Naive thymus-derived CD4-positive, alpha-beta T cell (primary cell): ENCODE data around the gene SPNS3. TPM values are rescaled to one million over a fixed set of nuclear protein-coding genes. Genes with fewer than 3 reads are reported as not detected.

Experiments used
- ATAC-seq: fragments of 150-1000 bp; cut with Tn5 transposase; 2 replicates; pipeline ENCODE4 v1.10.0; 2021; ENCODE audit warnings: mild to moderate bottlenecking, moderate library complexity
- CTCF ChIA-PET: fragments of 350-600 bp; sonication (Branson Sonifier 250); formaldehyde crosslinking; loops from one replicate; lab custom pipeline; 2021; ENCODE audit warnings: antibody characterized with exemption; lab: Charles Lee
- POLR2A ChIA-PET: fragments of 350-600 bp; sonication (Branson Sonifier 250); formaldehyde crosslinking; loops from one replicate; lab custom pipeline; 2021; ENCODE audit warnings: antibody characterized with exemption, inconsistent platforms; lab: Charles Lee
- DNase-seq, 9 donors: peaks; one replicate each; pipeline versions ENCODE4 v3.0.0 to v3.0.0-alpha.2; 2020 to 2022; ENCODE audit warnings: mixed read lengths in 1 of 9
- H3K27ac ChIP-seq: one replicate; pipeline ENCODE4 v1.7.0; 2013; ENCODE audit warnings: mild to moderate bottlenecking, low read depth, low read length, moderate library complexity
- H3K27me3 ChIP-seq, 2 donors: one replicate each; pipeline ENCODE4 v1.7.0; 2013; ENCODE audit warnings: low read length in 2 of 2, mild to moderate bottlenecking in 2 of 2, moderate library complexity in 2 of 2; ENCODE audit not compliant: control insufficient read depth in 2 of 2, insufficient read depth in 2 of 2
- H3K36me3 ChIP-seq, 3 experiments: 1 replicate in 2 of 3; 2 replicates in 1 of 3; pipeline ENCODE4 v1.7.0; 2013; ENCODE audit warnings: low read length in 3 of 3, mild to moderate bottlenecking in 3 of 3, moderate library complexity in 1 of 3; ENCODE audit not compliant: insufficient read depth in 3 of 3, control insufficient read depth in 2 of 3
- H3K4me1 ChIP-seq, 2 donors: one replicate each; pipeline ENCODE4 v1.7.0; 2013; ENCODE audit warnings: low read length in 2 of 2, mild to moderate bottlenecking in 2 of 2, moderate library complexity in 1 of 2; ENCODE audit not compliant: control insufficient read depth in 2 of 2, insufficient read depth in 2 of 2
- H3K4me3 ChIP-seq: 2 replicates; pipeline ENCODE4 v1.7.0; 2013; ENCODE audit warnings: mild to moderate bottlenecking, low read length
- H3K9me3 ChIP-seq, 3 experiments: 1 replicate in 2 of 3; 2 replicates in 1 of 3; pipeline ENCODE4 v1.7.0; 2013; ENCODE audit warnings: low read length in 3 of 3; ENCODE audit not compliant: control insufficient read depth in 2 of 3
- H3K27ac Mint-ChIP-seq, 9 donors: one replicate each; pipeline ENCODE4 v1.8.0; 2020 to 2022; ENCODE audit warnings: mixed read lengths in 9 of 9, mild to moderate bottlenecking in 8 of 9, moderate library complexity in 5 of 9, inconsistent platforms in 2 of 9
- H3K27me3 Mint-ChIP-seq, 5 donors: one replicate each; pipeline ENCODE4 v1.8.0; 2021 to 2022; ENCODE audit warnings: mixed read lengths in 5 of 5, mild to moderate bottlenecking in 1 of 5
- H3K36me3 Mint-ChIP-seq, 5 donors: one replicate each; pipeline ENCODE4 v1.8.0; 2020 to 2022; ENCODE audit warnings: mixed read lengths in 5 of 5, mild to moderate bottlenecking in 3 of 5, inconsistent platforms in 1 of 5
- H3K4me1 Mint-ChIP-seq, 7 donors: one replicate each; pipeline ENCODE4 v1.8.0; 2020 to 2022; ENCODE audit warnings: mixed read lengths in 7 of 7, mild to moderate bottlenecking in 3 of 7, inconsistent platforms in 1 of 7
- H3K4me3 Mint-ChIP-seq, 10 donors: one replicate each; pipeline ENCODE4 v1.8.0; 2020 to 2022; ENCODE audit warnings: mild to moderate bottlenecking in 10 of 10, mixed read lengths in 10 of 10, moderate library complexity in 6 of 10, inconsistent platforms in 2 of 10
- H3K9me3 Mint-ChIP-seq, 11 donors: one replicate each; pipeline ENCODE4 v1.8.0; 2020 to 2022; ENCODE audit warnings: mixed read lengths in 11 of 11, mild to moderate bottlenecking in 4 of 11, inconsistent platforms in 1 of 11, moderate library complexity in 1 of 11
- intact Hi-C, 2 donors: fragments of 100-400 bp; cut with micrococcal nuclease; formaldehyde crosslinking; loops; one replicate each; pipeline ENCODE4 v1.15.1; 2023
- polyA plus RNA-seq, 2 donors: library from polyadenylated mRNA; unstranded; fragments of 300-500 nt; fragmentation: Illumina TruSeq; gene quantifications; one replicate each; pipeline ENCODE4 v1.2.3, GENCODE V29; 2021
- total RNA-seq, 6 experiments: library from RNA in 5 of 6; stranded (reverse) in 5 of 6; gene quantifications; 1 replicate in 5 of 6; 2 replicates in 1 of 6; pipeline ENCODE4 v1.2.3 and lab custom pipeline; 2021 to 2026

Gene SPNS3
- total and polyA plus RNA-seq, 7 experiments from 2014 or later, result 1.7 to 7.3 (median 5.1) TPM

DNA sequence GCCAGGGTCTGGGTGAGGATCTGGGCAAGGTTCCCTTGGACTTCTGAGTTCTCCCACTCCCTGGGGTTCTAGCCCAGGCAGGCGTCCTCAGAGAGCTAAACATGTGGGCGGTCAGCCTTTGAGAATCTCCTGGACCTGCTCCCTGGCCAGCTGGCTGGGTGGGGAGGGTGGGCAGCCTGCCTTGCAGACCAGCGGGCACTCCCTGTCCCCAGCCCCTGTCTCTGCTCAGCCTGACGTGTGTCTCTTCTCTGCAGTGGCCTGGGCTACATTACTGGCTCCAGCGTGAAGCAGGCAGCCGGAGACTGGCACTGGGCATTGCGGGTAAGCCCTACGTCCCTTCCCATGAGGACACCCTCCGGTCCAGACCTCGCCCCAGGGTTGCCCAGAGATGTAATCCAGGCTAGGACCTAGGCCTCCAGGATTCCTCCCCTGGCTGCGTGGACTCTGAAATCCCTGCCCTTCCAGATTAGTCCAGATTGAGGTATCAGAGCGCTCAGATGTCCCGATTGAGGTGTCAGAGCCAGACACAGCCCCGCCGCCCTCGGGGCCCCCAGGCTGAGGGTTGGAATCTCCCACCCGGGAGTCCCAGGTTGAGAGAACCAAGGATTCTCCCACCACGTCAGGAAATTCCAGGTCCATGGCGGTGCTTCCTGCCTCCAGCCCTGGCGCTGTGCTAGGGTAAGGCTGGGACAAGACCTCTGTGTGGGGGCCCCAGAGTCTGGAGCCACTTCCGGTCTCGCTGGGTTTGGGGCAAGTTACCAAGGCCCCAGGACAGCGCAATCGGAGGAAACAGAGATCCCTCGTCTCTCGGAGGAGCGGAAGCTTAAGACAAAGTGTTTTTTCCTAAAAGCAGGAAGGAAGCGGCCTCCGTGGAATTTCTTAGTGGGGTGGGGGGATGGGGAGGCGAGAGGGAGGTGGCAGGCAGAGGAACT lies 97.3 kb downstream of the SPNS3 start:
- peaks cover 0 to 9% (median 0%) of the 10 kb centered on the region in 7 donors for H3K4me1 Mint-ChIP-seq
- DNase-seq, result no peak

DNA sequence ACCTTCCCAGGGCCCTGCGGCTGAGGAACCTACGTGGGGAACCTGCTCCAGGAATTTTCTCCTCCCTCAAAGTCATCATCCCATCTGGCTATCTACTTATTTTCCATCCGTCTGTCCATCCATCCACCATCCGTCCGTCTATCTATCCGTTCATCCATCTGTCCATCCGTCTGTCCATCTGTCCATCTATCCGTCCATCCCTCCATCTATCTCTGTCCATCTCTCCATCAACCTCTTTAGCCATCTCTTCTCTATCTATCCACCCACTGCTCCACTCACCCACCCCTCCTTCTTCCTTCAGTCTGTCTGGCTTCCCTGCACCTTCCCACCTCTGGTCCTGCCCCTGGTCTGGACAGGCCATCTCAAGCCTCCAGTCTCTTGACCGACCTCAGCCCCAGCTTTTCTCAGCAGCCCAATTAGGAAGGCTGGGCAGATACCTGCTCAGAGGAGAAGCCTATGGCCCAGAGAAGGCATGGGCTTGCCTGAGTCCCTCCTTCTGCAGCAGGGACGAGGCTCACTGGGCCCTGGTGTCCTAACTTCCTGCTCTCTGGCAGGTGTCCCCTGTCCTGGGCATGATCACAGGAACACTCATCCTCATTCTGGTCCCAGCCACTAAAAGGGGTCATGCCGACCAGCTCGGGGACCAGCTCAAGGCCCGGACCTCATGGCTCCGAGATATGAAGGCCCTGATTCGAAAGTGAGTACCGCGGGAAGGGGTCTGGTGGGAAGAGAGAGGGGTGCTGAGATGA lies 98.4 kb downstream of the SPNS3 start:
- H3K27ac ChIP-seq, result no peak overlapping the region
- no peaks in the 10 kb centered on the region for H3K4me1 ChIP-seq
- no peak for DNase-seq
- Mint-ChIP-seq H3K4me1 (peaks cover 0 to 16% (median 3%) of the 10 kb centered on the region in 7 donors), H3K36me3 (no peaks in the 10 kb centered on the region), H3K27me3 (peaks cover 5 to 15% (median 8%) of the 10 kb centered on the region in 5 donors), H3K4me3 (no peak overlapping the region), H3K27ac (peak overlapping the region in 2 of 9 donors; percentile 1 to 8), H3K9me3 (no peaks in the 10 kb centered on the region)
- CTCF ChIA-PET, result no interaction called here
- no peaks in the 10 kb centered on the region for H3K27me3 ChIP-seq
- no peaks in the 10 kb centered on the region for H3K9me3 ChIP-seq
- intact Hi-C loops, result no loop called here
- no peak overlapping the region for H3K4me3 ChIP-seq
- POLR2A ChIA-PET, result no interaction called here
- no peaks in the 10 kb centered on the region for H3K36me3 ChIP-seq
- no peak for ATAC-seq

More for the DNA sequence above, 97.3 kb downstream of the SPNS3 start:
- POLR2A ChIA-PET, result no interaction called here
- Histone ChIP-seq H3K4me1 (no peaks in the 10 kb centered on the region), H3K36me3 (no peaks in the 10 kb centered on the region), H3K27ac (no peak overlapping the region), H3K9me3 (no peaks in the 10 kb centered on the region), H3K27me3 (no peaks in the 10 kb centered on the region), H3K4me3 (no peak overlapping the region)
- ATAC-seq, result no peak
- CTCF ChIA-PET, result no interaction called here
- Mint-ChIP-seq H3K27ac (no peak overlapping the region), H3K9me3 (no peaks in the 10 kb centered on the region), H3K27me3 (peaks cover 5 to 16% (median 11%) of the 10 kb centered on the region in 5 donors), H3K4me3 (no peak overlapping the region), H3K36me3 (no peaks in the 10 kb centered on the region)
- intact Hi-C loops, result no loop called here

DNA sequence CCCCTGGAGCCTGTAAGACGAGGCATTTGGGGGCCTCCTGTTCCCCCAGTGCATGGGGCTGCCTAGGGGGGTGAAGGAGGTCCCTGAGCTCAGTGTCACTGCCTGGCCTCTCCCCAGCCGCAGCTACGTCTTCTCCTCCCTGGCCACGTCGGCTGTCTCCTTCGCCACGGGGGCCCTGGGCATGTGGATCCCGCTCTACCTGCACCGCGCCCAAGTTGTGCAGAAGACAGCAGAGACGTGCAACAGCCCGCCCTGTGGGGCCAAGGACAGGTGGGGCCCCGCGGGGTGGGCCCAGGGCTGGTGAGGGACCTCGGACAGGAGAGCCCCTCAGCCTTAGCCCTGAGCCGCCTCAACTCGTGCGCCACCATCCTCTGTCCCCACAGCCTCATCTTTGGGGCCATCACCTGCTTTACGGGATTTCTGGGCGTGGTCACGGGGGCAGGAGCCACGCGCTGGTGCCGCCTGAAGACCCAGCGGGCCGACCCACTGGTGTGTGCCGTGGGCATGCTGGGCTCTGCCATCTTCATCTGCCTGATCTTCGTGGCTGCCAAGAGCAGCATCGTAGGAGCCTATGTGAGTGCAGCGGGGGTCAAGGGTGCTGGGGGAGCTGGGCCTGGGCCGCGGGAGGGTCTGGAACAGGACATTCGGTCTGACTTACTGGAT lies 99.3 kb downstream of the SPNS3 start:
- Histone ChIP-seq H3K27me3 (no peaks in the 10 kb centered on the region), H3K27ac (no peak overlapping the region), H3K9me3 (no peaks in the 10 kb centered on the region), H3K36me3 (peaks cover 0 to 2% (median 0%) of the 10 kb centered on the region in 3 experiments), H3K4me3 (no peak overlapping the region), H3K4me1 (no peaks in the 10 kb centered on the region)
- no peak overlapping the region for H3K27ac Mint-ChIP-seq
- no peaks in the 10 kb centered on the region for H3K36me3 Mint-ChIP-seq
- DNase-seq (no peak), ATAC-seq (no peak)
- intact Hi-C loops, result no loop called here
- H3K9me3 Mint-ChIP-seq, result no peaks in the 10 kb centered on the region
- peaks cover 2 to 15% (median 5%) of the 10 kb centered on the region in 5 donors for H3K27me3 Mint-ChIP-seq
- no peak overlapping the region for H3K4me3 Mint-ChIP-seq
- CTCF ChIA-PET, result no interaction called here
- peaks cover 0 to 16% (median 3%) of the 10 kb centered on the region in 7 donors for H3K4me1 Mint-ChIP-seq
- POLR2A ChIA-PET, result no interaction called here

DNA sequence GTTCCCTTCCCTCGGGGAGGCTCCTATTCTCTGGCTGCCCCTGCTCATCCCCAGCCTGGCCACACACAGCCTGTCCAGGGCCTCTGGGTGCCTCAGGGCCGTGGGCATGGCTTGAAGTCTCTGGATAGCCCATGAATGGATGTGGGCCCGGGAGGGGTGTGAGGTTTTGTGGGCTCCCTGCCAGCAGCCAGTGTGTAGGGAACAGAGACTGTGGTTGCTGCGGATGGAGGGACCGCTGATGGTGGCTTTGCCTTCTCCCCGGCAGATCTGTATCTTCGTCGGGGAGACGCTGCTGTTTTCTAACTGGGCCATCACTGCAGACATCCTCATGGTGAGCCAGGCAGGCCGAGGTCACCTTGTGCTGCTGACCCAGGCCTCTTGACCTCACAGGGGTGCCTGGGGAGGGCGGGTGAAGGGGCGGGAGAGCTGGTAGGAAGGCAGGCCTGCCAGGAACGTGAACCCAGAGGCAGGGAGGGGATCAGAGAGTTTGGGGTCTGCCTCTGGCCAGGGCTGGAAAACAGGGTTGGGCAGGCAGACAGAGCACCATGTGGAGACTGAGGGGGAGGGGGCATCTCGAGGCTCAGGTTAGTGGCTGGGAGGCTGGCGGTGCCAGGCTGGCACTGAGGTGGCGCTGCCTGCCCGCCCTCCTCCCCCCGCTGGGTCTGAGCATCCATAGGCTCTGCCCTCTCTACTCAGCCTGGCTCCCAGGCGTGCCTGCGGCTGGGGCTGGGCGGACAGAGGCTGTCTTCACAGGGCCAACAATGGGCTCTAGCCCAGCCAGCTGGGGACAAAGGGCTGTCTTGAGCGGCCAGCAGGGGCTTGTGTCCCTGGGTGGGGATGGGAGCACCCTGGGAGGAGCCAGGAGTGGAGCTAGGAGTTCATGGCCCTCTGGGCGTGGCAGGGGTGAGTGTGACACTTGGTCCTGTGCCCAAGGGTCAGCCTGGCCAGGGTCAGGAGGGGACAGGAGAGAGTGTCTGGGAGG lies 100.1 kb downstream of the SPNS3 start:
- Histone ChIP-seq H3K4me3 (no peak overlapping the region), H3K27me3 (no peaks in the 10 kb centered on the region), H3K36me3 (peaks cover 0 to 10% (median 0%) of the 10 kb centered on the region in 3 experiments), H3K27ac (no peak overlapping the region), H3K4me1 (no peaks in the 10 kb centered on the region), H3K9me3 (no peaks in the 10 kb centered on the region)
- Mint-ChIP-seq H3K9me3 (no peaks in the 10 kb centered on the region), H3K4me1 (peaks cover 0 to 16% (median 3%) of the 10 kb centered on the region in 7 donors), H3K4me3 (no peak overlapping the region), H3K27ac (no peak overlapping the region), H3K36me3 (no peaks in the 10 kb centered on the region), H3K27me3 (peaks cover 0 to 15% (median 5%) of the 10 kb centered on the region in 5 donors)
- ChIA-PET CTCF (no interaction called here), POLR2A (no interaction called here)
- DNase-seq (no peak), ATAC-seq (peak; percentile 21)
- intact Hi-C loops, result no loop called here

DNA sequence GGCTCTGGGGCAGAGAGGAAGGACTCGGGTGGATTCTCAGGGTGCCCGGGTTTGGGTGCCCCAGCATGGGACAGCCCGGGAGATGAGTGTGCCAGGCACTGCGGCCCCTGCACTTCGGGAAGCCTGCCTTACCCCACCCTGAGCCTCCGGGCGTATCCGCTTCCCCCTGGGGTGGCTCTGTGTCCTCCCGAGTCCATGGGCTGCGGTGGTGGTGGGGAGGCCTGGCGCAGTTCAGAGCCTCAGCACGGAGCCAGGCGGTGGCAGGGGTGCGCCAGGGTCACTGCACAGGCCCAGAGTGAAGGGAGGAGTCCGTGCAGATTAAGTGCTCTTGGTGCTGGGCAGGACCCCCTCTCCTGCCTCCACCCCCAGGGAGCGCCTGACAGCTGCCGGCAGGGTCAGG lies 100.8 kb downstream of the SPNS3 start:
- DNase-seq (no peak), ATAC-seq (no peak)
- no peaks in the 10 kb centered on the region for H3K9me3 Mint-ChIP-seq
- H3K4me1 Mint-ChIP-seq, result peaks cover 0 to 16% (median 3%) of the 10 kb centered on the region in 7 donors
- no peaks in the 10 kb centered on the region for H3K9me3 ChIP-seq
- peaks cover 0 to under 1% (median 0%) of the 10 kb centered on the region in 5 donors for H3K36me3 Mint-ChIP-seq
- H3K36me3 ChIP-seq, result peaks cover 0 to 17% (median 0%) of the 10 kb centered on the region in 3 experiments
- H3K27me3 ChIP-seq, result no peaks in the 10 kb centered on the region
- H3K4me3 ChIP-seq, result no peak overlapping the region
- ChIA-PET POLR2A (no interaction called here), CTCF (interaction anchor here (0.5 kb wide), 1 partner anchor 114 kb away, joined by 3 read pairs; no protein-coding TSS in a partner anchor)
- H3K4me1 ChIP-seq, result no peaks in the 10 kb centered on the region
- H3K4me3 Mint-ChIP-seq, result no peak overlapping the region
- intact Hi-C loops, result no loop called here
- H3K27ac Mint-ChIP-seq, result no peak overlapping the region
- no peak overlapping the region for H3K27ac ChIP-seq
- H3K27me3 Mint-ChIP-seq, result peaks cover 0 to 13% (median 5%) of the 10 kb centered on the region in 5 donors
